Esophagus muscularis mucosa (tissue), 3 donors: ENCODE data around the gene TWIST1.

ENCODE experiments used
- POLR2A ChIP-seq: fragments of 450-650 bp; IDR thresholded peaks from one replicate; pipeline ENCODE4 v1.6.1; 2017; ENCODE audit warnings: antibody characterized with exemption, moderate library complexity, mild to moderate bottlenecking, low read depth
- POLR2AphosphoS5 ChIP-seq, 2 donors: sonication (generic); formaldehyde crosslinking; IDR thresholded peaks; one replicate each; pipeline ENCODE4 v1.6.1; 2017; ENCODE audit warnings: antibody characterized with exemption in 2 of 2
- TF ChIP-seq, protein P1 (sequence below), 3 experiments: fragments of 200-600 bp in 2 of 3; fragments of 450-650 bp in 1 of 3; sonication (generic) in 2 of 3; IDR thresholded peaks; one replicate each; pipeline ENCODE4 v1.5.1; 2017 to 2019; ENCODE audit warnings: antibody characterized with exemption in 3 of 3, mild to moderate bottlenecking in 2 of 3, moderate library complexity in 1 of 3

DNA sequence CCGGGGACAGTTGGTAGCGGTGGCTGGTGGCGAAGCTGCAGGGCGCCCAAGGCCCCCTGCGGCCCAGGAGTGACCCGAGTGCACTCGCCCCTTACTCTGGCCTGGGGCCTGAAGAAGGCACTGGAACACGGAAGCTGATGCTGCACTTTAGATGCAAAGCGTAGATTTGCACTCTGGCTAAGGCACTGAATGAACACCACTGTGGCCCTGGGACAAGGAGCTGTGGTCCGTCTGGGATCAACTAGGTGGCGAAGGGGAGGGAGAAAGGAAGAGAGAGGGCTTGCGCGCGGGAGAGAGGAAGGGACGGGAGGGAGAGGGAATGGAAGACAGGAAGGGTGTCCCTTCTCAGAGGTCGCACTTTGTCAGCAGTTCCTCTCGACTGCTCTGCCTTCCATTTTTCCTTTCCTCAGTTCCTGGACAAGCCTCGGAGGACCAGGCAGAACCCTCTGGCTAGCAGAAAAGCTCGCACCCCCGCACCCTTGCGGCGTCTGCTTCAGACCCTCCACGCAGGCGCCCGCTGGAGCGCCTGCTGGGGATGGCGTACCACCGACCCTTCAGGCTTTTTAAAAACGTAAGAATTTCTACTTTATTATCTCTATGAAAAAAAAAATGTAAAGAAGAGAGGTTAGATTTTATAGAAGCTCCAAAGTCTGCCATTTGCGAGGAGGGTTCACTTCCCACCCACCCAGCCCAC is 26.6 kb upstream of the TWIST1 start:
- TF ChIP-seq, protein P1, sequence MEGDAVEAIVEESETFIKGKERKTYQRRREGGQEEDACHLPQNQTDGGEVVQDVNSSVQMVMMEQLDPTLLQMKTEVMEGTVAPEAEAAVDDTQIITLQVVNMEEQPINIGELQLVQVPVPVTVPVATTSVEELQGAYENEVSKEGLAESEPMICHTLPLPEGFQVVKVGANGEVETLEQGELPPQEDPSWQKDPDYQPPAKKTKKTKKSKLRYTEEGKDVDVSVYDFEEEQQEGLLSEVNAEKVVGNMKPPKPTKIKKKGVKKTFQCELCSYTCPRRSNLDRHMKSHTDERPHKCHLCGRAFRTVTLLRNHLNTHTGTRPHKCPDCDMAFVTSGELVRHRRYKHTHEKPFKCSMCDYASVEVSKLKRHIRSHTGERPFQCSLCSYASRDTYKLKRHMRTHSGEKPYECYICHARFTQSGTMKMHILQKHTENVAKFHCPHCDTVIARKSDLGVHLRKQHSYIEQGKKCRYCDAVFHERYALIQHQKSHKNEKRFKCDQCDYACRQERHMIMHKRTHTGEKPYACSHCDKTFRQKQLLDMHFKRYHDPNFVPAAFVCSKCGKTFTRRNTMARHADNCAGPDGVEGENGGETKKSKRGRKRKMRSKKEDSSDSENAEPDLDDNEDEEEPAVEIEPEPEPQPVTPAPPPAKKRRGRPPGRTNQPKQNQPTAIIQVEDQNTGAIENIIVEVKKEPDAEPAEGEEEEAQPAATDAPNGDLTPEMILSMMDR (IDR thresholded peaks at IDR 0.05) = no peak
- no peak for TF ChIP-seq POLR2A
- TF ChIP-seq POLR2AphosphoS5 (IDR thresholded peaks at IDR 0.05) = no peak
